Jurkat, Clone E6-1 (cell line): ENCODE results near the gene HPS5. TPM values are rescaled to one million over a fixed set of nuclear protein-coding genes. Genes with fewer than 3 reads are reported as not detected.
"Not testable (repeated sequence)": the region's sequence is repeated elsewhere in the genome, so short reads cannot be mapped to it uniquely, and the experiment has no call there.

Source experiments
- DNase-seq: peaks from one replicate; pipeline ENCODE4 v3.0.0-alpha.2; 2011; ENCODE audit warnings: low read depth, low spot score
- H3K4me3 ChIP-seq: 2 replicates; pipeline ENCODE4 v1.5.1; 2011; ENCODE audit warnings: mild to moderate bottlenecking, low read length, control low read depth, moderate library complexity
- polyA plus RNA-seq: library from polyadenylated mRNA; unstranded; fragments of >200 nt; gene quantifications from one replicate; pipeline ENCODE4 v1.2.1, GENCODE V29; 2012; ENCODE audit warnings: missing spikeins; ENCODE audit not compliant: insufficient read length, insufficient read depth

The HPS5 gene, protein sequence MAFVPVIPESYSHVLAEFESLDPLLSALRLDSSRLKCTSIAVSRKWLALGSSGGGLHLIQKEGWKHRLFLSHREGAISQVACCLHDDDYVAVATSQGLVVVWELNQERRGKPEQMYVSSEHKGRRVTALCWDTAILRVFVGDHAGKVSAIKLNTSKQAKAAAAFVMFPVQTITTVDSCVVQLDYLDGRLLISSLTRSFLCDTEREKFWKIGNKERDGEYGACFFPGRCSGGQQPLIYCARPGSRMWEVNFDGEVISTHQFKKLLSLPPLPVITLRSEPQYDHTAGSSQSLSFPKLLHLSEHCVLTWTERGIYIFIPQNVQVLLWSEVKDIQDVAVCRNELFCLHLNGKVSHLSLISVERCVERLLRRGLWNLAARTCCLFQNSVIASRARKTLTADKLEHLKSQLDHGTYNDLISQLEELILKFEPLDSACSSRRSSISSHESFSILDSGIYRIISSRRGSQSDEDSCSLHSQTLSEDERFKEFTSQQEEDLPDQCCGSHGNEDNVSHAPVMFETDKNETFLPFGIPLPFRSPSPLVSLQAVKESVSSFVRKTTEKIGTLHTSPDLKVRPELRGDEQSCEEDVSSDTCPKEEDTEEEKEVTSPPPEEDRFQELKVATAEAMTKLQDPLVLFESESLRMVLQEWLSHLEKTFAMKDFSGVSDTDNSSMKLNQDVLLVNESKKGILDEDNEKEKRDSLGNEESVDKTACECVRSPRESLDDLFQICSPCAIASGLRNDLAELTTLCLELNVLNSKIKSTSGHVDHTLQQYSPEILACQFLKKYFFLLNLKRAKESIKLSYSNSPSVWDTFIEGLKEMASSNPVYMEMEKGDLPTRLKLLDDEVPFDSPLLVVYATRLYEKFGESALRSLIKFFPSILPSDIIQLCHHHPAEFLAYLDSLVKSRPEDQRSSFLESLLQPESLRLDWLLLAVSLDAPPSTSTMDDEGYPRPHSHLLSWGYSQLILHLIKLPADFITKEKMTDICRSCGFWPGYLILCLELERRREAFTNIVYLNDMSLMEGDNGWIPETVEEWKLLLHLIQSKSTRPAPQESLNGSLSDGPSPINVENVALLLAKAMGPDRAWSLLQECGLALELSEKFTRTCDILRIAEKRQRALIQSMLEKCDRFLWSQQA
- 19.3 TPM for polyA plus RNA-seq

DNA sequence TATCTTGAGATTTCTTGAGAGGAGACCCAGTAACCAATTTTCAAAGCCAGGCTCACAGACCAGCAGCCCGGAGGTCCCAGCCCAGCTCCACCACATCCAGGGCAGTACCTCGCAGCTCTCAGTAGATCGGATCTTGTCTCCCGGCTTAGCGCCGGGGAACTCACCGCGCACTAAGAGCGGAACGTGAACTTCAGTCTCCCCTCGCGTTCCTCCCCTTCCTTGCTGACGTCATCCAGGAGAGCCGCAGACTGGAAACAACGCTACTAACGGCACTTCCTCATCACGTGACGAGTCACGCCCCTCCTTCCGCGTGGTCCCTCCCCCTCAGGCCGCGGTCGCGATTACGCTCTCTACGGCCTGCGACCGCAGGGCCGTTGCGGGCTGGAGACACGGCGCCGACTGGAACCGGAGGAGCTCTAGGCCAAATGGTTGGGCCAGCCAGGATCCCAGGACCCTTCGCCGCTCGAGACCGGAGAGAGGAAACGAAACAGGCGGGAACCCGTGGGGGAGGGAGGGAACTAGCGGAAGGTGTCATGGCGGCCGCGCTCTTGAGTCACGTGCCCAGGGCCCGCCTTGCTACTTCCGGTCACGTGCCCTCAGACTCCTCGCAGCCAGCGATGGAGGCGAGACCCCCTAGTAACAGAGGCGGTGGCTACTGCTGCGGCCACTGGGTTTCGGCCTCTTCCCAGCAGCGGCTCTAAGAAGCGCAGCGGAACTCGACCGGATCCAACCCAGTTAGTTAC lies at the start of gene HPS5, which contains the start of gene GTF2H1:
Gene HPS5 (minus strand): TSS at position 172 of the 743 bp plus-strand sequence. CDS start 4,282 bp downstream, outside the sequence.
Gene GTF2H1 (plus strand): TSS at position 599 of the 743 bp plus-strand sequence. CDS start 10,508 bp downstream, outside the sequence.
- H3K4me3 ChIP-seq, result peak within 1 kb of the TSS; percentile 91
- DNase-seq, result peak; percentile 99

DNA sequence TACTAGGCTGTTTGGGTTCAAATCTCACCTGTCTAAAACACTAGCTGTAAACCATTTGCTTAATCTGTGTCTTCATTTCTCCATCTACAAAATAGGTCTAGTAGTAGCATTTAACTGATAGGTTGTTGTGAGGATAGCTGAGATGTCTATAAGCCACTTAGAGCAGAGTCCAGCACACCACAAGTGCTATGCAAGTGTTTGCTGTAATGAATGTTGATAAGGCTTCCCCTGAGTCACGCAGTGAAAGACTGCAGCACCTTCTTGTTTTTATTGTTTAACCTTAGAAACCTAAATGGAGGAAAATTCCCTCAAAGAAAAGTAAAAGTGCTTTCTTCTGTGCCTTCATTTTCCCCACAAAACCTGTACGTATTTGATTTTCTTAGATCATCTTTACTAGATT lies 49.3 kb upstream of the HPS5 start:
- no peak for DNase-seq
- no peak overlapping the region for H3K4me3 ChIP-seq

DNA sequence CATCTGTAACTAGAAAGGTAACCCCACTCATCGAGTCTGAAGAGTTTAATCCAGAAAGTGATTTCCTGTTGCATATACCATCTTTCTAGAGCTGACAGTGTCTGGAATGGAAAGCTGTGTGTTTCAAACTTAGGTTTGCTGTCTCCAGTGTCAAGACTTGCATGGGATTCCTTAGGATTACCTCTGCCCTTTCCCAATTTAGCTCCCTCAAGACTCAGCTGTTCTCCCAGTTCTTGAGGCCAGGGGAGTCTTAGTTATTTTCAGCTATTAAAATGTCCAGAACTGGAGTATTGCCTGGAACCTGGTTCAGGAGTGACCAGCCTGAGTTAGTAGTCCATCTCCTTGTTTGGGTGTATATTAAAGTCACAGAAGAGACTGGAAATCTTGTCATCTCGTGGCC lies 47.5 kb upstream of the HPS5 start:
- no peak for DNase-seq
- H3K4me3 ChIP-seq, result no peak overlapping the region

DNA sequence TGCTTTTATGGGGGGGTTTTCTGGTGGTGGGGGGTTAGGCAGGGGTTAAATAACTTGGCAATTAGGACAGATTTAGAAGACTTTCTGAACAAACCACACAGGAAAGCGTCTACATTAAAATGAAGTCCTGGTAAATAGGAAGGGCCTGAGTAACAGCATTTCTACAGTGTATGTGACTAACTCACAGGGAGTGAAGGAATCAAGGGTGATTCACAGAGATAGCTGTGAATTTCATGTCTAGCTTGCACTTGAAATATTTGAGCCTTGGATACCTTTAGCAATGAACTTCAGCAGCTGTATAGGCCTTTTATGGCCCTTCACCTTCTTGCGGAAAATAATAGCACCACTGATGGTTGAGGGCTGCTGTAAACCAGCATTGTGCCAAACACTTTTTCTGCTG lies 46.3 kb upstream of the HPS5 start:
- DNase-seq, result no peak
- H3K4me3 ChIP-seq, result no peak overlapping the region

DNA sequence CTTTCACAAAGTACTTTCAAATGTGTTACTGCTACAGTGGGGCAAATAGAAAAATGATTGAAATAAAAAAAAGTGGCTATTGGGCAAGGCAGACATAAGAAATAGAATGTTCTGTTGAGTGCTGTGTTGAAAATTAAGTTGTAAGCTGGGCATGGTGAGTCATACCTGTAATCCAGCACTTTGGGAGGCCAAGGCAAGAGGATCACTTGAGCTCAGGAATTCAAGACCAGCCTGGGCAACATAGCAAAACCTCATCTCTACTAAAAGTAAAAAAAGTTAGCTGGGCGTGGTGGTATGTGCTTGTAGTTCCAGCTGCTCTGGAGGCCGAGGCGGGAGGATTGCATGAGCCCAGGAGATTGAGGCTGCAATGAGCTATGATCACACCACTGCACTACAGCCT lies 45.5 kb upstream of the HPS5 start:
- no peak for DNase-seq
- H3K4me3 ChIP-seq, result no peak overlapping the region

DNA sequence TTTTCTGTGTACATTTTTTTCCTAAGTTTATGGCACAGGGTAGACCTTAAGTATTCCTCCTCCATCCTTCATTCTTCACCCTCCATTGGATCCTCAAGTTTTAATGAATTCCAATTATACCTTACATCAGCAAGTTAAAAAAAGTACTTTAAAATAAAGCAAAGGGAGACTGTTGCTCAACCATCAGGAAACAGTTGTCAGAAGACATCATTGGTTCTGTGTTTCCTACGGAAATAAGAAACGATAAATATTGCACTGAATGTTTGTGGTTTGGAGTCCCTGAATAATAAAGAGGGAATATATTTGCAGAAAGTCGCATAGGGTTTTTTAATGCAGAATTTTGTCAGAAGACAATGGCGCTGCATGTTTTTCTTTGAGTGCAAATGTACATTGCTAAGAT lies 44.3 kb upstream of the HPS5 start:
- no peak for DNase-seq
- H3K4me3 ChIP-seq, result no peak overlapping the region

DNA sequence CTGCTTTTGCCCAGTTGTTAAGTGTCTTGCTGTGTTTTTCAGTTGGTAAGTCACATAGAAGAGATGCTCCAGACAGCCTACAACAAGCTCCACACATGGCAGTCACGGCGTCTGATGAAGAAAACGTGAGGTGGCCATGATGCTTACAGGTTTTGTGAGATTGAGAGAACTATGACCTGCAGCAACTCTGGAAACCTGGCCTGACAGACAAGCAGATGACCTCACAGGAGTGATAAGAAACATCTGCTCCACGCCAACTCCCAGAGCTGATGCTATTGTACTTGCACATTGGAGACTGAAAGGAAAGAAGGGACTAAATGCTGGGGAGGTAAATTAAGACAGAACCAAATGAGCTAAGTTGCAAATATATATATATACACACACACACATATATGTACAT lies 43.8 kb upstream of the HPS5 start:
- no peak overlapping the region for H3K4me3 ChIP-seq
- no peak for DNase-seq

DNA sequence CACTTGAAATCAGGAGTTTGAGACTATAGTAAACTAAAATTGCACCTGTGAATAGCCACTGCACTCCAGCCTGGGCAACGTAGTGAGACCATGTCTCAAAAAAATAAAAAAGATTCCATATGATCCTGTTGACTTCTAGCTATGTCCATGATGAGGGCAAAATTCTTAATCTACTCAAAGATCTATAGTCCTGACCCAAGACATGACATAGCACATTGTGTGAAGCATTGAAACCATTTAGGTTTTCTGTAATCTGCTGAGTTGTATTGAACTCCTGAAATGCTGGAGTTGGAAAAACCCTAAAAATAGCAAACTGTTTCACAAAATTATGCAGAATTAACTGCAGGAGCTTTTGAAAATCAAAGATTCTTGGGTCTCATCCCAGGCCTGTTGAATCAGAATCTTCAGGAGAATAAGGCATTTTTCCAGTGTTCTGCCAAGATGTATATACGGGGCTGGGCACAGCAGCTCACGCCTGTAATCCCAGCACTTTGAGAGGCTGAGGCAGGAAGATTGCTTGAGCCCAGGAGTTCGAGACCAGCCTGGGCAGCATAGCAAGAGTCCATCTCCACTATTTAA lies 42.6 kb upstream of the HPS5 start:
- H3K4me3 ChIP-seq, result no peak overlapping the region

DNA sequence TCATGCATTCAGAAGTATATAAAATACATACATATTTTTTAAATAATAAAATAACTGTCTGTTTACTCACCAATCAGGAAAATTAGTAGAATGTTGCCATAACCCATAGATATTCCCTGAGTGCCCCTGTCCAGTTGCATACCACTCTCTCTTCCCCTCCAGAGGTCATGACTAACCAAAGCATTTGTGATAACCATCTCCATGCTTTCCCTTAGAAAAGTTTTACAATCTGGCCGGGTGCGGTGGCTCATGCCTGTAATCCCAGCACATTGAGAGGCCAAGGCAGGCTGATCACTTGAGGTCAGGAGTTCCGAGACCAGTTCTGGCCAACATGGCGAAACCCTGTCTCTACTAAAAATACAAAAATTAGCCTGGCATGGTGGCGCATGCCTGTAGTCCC lies 39.2 kb upstream of the HPS5 start:
- no peak for DNase-seq
- H3K4me3 ChIP-seq, result no peak overlapping the region

More for the DNA sequence above, 42.6 kb upstream of the HPS5 start:
- DNase-seq, result no peak

DNA sequence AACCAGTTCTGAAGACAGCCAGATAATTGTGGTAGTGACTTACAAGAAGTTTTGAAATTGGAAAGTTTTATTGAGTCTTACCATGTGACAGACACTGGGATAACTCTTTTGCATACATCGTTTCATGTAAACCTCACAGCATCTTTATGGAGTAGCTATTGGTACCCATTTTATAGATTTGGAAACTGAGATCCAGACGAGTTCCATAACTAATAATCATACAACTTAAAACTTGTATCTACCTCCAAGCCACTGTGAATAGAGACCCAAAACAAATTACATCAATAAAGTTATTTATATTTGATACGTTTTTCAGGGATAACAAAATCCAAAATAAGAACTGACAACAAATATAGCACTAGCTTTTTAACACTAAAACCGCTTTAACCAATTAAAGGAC lies 36.7 kb upstream of the HPS5 start:
- DNase-seq, result no peak
- H3K4me3 ChIP-seq, result no peak overlapping the region

DNA sequence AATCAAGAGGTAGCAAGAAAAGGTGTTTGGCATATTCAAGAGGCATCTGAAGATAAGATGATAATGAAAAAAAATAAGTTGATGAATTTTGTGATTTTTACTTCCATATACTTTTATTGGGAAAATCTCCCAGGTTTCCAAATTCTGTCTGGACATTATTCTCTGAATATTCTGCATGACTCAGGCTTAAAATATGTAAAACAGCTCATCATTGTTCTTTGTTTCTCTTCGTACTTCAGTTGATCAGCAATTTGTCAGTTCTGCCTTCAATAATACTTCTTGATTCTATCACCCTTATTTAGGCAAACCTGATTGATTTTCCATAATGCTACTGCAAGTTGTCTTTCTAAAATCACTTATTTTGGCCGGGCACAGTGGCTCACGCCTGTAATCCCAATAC lies 30.6 kb upstream of the HPS5 start:
- no peak overlapping the region for H3K4me3 ChIP-seq
- no peak for DNase-seq

DNA sequence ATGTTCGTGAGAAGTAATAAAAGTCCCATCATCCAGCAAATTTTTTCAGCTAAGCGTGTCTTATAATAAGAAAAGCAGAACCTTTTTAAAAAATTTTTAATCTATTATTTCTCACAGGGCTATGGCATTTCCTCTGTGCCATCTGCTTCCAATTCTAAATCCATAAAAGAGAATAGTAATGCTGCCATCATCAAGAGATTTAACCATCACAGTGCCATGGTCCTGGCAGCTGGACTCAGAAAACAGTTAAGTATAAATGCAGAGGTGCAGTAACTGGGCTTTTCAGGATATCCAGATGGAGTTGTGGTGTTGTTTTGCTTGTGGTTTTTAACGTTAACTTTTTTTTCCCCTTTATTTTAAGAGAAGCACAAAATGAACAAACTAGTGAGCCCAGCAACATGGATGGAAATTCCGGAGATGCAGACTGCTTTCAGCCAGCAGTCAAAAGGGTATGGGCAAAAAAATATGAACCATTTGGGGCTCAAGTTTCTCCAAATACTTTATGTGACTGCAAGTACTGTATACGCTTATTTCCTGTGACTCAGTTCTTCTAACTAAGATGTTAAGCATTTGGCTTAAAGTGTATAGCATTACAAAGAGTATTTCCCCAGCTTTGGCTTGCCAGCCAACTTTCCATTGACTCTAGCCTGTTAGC lies 25.7 kb upstream of the HPS5 start:
- no peak overlapping the region for H3K4me3 ChIP-seq

DNA sequence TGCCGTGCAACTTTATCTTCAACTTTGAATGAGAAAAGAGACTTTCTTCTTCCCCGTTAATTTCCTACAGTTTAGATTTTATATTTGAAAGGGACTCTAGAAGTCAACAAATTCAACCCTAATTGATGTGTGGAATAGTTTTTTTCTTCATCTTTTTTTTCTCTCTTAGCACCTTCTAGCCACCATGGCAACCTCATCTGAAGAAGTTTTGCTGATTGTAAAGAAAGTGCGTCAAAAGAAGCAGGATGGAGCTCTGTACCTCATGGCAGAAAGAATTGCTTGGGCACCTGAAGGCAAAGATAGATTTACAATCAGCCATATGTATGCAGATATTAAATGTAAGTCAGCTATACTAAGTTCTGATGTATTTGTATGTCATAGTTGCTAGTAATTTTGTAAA lies 11.0 kb upstream of the HPS5 start:
- no peak overlapping the region for H3K4me3 ChIP-seq
- no peak for DNase-seq

More for the DNA sequence above, 25.7 kb upstream of the HPS5 start:
- no peak for DNase-seq

DNA sequence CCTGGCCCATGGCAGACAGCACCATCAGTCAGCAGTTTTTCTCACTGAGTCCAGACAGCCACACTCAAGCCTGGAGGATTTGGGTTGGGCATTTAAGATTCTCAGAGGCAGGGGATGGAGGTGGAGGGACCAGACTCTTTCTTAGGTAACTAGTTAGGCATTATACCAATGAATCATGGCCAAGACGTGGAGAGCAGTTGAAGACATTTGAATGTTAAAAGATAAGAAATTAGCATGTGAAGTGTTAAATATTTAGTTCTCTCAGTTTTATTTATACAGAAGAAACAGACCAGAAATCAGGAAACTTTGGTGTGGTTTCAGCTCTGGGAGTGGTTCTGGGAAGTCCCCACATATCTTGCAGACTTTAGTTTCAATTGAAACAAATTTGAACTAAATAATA lies 10.4 kb upstream of the HPS5 start:
- DNase-seq, result no peak
- H3K4me3 ChIP-seq, result no peak overlapping the region

DNA sequence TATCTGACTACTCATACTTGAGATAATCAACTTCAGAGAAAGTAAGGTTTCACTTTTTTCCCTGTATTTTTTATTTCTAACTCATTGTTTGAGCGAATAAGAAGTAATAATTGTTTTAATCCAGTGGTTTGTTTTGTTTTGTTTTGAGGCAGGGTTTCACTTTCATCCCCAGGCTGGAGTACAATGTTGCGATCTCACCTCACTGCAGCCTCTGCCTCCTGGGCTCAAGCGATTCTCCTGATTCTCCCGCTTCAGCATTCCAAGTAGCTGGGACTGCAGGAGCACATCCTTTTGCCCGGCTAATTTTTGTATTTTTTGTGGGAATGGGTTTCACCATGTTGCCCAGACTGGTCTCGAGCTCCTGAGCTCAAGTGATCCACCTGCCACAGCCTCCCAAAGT lies 9.0 kb upstream of the HPS5 start:
- DNase-seq, result no peak
- H3K4me3 ChIP-seq, result no peak overlapping the region

DNA sequence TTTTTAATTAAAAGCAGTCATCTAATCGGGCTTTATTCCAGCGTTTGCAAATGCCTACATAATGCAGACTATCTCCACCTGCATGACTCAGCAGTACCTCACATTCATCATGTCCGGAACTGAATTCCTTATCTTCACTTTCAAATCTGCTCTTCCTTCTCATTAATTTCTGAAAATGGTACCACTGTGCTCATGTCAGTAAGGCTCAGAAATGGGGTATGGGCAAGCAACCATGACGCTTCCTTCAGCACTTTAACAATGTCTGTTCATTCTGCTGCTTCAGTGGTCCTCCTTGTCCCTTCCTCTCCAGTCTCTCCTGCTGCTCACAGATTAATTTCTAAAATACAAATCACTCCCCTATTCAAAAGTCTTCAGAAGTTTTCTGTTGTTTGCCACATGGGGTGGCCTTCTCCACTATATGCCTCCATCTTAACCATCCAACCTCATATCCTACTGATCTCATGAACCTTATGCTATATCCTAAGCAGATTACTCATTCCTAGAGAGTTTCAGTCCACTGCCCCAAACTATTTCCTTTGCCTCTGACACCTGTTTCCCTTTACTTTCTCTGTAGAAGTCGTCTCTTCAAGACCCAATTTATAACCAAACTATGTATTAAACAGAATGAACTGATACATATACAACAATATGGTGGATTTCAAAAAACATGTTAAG lies 7.4 kb upstream of the HPS5 start:
- DNase-seq, result no peak
- H3K4me3 ChIP-seq, result no peak overlapping the region

DNA sequence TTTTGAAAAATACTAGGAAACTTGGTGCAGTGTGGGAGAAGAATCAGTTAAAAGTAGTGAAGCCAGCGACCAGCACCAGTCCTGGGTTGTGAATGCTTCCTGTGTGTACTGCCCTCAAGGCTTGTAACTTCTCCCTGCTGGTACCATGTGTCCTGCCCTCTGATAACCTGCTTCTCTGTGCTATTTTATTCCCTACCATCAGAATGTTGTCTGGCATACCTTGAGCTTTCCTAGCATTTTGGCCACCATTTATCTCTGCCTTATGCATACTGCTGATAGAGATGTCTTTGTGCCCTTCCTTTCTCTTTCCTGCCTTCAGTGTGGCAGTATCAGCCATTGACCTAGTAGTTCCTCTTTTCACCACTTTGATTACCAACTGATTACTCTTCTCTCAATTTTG lies 2.4 kb upstream of the HPS5 start:
- no peak for DNase-seq
- no peak overlapping the region for H3K4me3 ChIP-seq

DNA sequence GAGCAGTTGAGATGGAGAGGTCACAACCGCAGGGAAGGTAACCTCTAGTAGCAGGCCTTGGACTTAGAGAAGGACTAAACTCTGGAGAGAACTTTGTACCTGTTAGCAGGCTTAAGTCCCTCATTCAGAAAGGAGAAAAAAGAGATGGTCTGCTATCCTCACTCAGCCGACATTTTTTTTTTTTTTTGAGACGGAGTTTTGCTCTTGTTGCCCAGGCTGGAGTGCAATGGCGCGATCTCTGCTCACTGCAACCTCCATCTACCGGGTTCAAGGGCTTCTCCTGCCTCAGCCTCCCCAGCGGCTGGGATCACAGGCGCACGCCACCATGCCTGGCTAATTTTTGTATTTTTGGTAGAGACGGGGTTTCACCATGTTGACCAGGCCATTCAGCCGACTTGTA lies 1.9 kb upstream of the HPS5 start:
- DNase-seq, result not testable (repeated sequence)
- H3K4me3 ChIP-seq, result peak overlapping the region; percentile 91; the same call in 1 of the 2 replicates
